ENCODE measurements around the gene ECHDC1. TPM values are rescaled to one million over a fixed set of nuclear protein-coding genes. Genes with fewer than 3 reads are reported as not detected.

ECHDC1 gene
- total and polyA plus RNA-seq, 3 donors from 2014 or later = 30.9 to 37.6 (median 34.9) TPM

GRCh38 chr6:127288705-127289104 is 54.7 kb downstream of the ECHDC1 start:
- no peak for DNase-seq
- TF ChIP-seq POLR2A (IDR thresholded peaks at IDR 0.05) = no peak
- TF ChIP-seq, protein P1, sequence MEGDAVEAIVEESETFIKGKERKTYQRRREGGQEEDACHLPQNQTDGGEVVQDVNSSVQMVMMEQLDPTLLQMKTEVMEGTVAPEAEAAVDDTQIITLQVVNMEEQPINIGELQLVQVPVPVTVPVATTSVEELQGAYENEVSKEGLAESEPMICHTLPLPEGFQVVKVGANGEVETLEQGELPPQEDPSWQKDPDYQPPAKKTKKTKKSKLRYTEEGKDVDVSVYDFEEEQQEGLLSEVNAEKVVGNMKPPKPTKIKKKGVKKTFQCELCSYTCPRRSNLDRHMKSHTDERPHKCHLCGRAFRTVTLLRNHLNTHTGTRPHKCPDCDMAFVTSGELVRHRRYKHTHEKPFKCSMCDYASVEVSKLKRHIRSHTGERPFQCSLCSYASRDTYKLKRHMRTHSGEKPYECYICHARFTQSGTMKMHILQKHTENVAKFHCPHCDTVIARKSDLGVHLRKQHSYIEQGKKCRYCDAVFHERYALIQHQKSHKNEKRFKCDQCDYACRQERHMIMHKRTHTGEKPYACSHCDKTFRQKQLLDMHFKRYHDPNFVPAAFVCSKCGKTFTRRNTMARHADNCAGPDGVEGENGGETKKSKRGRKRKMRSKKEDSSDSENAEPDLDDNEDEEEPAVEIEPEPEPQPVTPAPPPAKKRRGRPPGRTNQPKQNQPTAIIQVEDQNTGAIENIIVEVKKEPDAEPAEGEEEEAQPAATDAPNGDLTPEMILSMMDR (IDR thresholded peaks at IDR 0.05) = no peak
- Histone ChIP-seq H3K4me1 (peaks cover 3% of the 10 kb centered on the region), H3K9me3 (no peaks in the 10 kb centered on the region), H3K27ac (no peak overlapping the region), H3K4me3 (no peak overlapping the region), H3K27me3 (no peaks in the 10 kb centered on the region), H3K36me3 (ENCODE audit: low read depth, missing control alignments) (no peaks in the 10 kb centered on the region)
- intact Hi-C loops (cut with DNase I; ENCODE audit: low total_unique reads) = no loop called here

DNA sequence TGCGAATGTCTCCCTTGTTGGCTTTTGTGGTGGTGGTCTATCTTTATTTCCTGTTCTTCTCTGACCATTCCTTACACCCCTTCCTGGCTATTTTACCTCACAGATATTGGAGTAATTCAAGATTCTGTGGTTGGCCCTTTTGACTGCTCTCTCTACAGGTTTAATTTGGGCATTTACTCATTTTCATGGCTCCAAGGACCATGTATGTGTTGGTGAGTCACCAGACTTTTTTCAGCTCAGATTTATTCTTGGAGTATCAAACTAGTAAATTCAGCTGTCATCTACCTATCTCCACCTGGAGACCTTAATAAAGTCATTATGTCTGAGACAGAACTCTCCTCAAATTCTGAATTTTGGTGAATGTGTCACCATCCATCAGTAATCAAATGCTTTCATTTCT is 61.2 kb downstream of the ECHDC1 start:
- H3K27me3 ChIP-seq = no peaks in the 10 kb centered on the region
- H3K4me3 ChIP-seq = no peak overlapping the region
- no peak for DNase-seq
- no peaks in the 10 kb centered on the region for H3K9me3 ChIP-seq
- no peak overlapping the region for H3K27ac ChIP-seq
- no peaks in the 10 kb centered on the region for H3K36me3 ChIP-seq (ENCODE audit: low read depth, missing control alignments)
- TF ChIP-seq POLR2A (IDR thresholded peaks at IDR 0.05) = no peak
- TF ChIP-seq, protein P1 (IDR thresholded peaks at IDR 0.05) = no peak
- H3K4me1 ChIP-seq = no peaks in the 10 kb centered on the region
- WGBS, 2 donors = 95 to 97% methylated on average over 1 of the region's 1 CpG
- intact Hi-C loops (cut with DNase I; ENCODE audit: low total_unique reads) = no loop called here

DNA sequence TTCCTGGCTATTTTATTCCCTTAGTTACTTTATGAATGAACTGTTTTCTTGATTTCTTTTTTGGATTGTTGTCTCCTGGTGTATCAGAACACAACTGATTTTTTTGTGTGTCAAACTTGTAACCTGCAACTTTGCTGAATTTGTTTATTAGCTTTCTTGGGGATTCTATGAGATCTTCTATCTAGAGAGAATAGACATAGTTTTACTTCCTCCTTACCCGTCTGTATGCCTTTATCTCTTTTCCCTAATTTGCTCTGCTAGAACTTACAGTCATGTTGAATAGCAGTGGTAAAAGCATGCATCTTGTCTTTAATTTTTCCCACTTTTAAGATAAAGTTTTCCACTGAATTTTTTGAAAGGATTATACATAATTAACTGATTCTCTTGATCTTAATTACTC is 63.6 kb downstream of the ECHDC1 start:
- H3K27ac ChIP-seq = no peak overlapping the region
- H3K36me3 ChIP-seq (ENCODE audit: low read depth, missing control alignments) = no peaks in the 10 kb centered on the region
- TF ChIP-seq, protein P1 (IDR thresholded peaks at IDR 0.05) = no peak
- TF ChIP-seq POLR2A (IDR thresholded peaks at IDR 0.05) = no peak
- H3K9me3 ChIP-seq = no peaks in the 10 kb centered on the region
- no peak for DNase-seq
- H3K4me3 ChIP-seq = no peak overlapping the region
- no peaks in the 10 kb centered on the region for H3K4me1 ChIP-seq
- intact Hi-C loops (cut with DNase I; ENCODE audit: low total_unique reads) = no loop called here
- no peaks in the 10 kb centered on the region for H3K27me3 ChIP-seq
- 37 to 48% methylated on average over 1 of the region's 1 CpG for WGBS, 2 donors

GRCh38 chr6:127277878-127278843 is 65.2 kb downstream of the ECHDC1 start:
- Histone ChIP-seq H3K4me1 (no peaks in the 10 kb centered on the region), H3K27me3 (no peaks in the 10 kb centered on the region), H3K4me3 (no peak overlapping the region), H3K9me3 (no peaks in the 10 kb centered on the region), H3K36me3 (ENCODE audit: low read depth, missing control alignments) (no peaks in the 10 kb centered on the region), H3K27ac (no peak overlapping the region)
- TF ChIP-seq, protein P1 (IDR thresholded peaks at IDR 0.05) = no peak
- no peak for TF ChIP-seq POLR2A (IDR thresholded peaks at IDR 0.05)
- 85 to 94% methylated on average over 3 of the region's 3 CpGs for WGBS, 2 donors
- DNase-seq = no peak
- intact Hi-C loops (cut with DNase I; ENCODE audit: low total_unique reads) = no loop called here
